ENCODE data around the gene SRPX2.
"Not testable (repeated sequence)": the region's sequence is repeated elsewhere in the genome, so short reads cannot be mapped to it uniquely, and the experiment has no call there.

Gene SRPX2

DNA sequence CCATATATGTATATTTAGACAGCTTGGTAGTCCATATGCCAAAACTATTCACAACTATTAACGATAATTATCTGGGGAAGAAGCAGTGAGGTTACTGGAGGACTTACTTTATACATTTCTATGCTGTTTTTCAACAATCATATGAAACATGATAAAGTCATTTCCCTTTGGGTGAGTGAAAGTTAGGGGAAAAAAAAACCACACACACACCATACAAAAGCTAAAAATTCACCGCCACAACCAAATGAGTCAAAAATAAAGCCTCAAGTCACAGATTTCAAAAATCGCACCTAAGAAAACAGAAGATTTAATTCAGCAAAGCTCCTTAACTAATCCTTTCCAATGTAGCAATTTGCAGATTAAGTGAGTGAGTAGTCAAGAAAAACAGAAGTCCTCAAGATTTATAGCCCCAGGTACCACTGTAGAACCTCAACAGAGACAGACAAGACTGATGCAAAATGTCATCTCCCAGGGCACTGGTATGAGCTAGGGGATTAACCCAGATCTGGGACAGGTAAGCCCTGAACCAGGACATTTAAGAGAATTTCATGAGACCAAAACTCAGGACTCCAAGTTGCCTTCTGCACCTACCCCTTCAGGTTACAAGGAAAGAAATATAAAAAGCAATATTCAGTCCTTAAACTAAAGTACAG, 52.8 kb downstream of the SRPX2 start:
- DNase-seq (ENCODE audit: low read depth in 2 of 2): no peak

GRCh38 chrX:100698551-100698950, 54.6 kb downstream of the SRPX2 start:
- no peak for DNase-seq (ENCODE audit: low read depth in 2 of 2)

GRCh38 chrX:100700809-100701208, 56.8 kb downstream of the SRPX2 start:
- DNase-seq (ENCODE audit: low read depth in 2 of 2): no peak

DNA sequence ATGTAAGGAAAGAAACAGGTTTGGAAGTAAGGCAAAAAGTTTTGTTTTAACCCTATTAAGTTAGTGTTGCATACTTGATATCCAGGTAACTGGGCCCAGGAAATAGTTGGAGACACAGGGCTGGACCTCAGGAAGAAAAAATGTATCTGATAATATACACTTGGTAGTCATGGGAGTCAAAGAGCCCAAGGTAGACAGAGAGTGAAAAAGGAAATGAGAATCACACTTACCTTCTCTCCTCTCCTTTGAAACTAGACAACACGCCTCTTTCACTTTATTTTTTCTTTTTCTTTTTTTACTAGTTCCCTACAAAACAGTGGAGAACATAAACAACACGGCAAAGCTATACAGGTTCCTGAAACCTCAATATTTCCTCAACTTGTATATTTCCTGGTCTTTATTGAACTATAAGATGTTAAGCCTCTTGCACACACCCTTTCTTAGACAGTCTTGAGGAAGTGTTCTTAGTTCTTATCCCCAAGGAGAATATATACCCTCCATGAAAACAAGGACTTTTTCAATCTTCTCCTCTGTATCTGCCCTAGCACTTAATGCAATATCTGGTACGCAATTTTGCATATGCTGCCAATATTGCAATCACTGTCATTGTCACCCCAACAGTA, 60.7 kb downstream of the SRPX2 start:
- no peak for DNase-seq (ENCODE audit: low read depth in 2 of 2)

DNA sequence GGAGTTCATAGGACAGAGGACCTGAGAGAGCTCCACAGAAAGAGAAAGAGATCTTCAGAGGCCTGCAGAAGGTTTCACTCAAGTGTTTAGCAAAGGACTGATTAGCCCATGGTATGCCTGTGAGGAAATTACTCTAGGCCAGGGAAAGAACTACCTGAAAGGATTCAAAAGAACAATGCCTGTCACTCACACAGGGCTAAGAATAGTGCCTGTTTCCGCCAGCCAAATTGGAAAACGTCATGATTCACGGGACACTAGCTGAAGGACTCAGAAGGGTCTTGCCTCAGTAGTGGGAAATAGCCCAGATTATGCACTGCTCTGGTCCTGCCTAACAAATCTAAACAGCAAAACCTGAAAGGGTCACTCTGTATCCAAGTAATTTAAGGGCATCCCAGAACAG, 66.8 kb downstream of the SRPX2 start:
- DNase-seq (ENCODE audit: low read depth in 2 of 2): no peak

- no peak for DNase-seq (ENCODE audit: low read depth in 2 of 2)
These were observed 73.4 kb downstream of the SRPX2 start for GRCh38 chrX:100717363-100717762.

DNA sequence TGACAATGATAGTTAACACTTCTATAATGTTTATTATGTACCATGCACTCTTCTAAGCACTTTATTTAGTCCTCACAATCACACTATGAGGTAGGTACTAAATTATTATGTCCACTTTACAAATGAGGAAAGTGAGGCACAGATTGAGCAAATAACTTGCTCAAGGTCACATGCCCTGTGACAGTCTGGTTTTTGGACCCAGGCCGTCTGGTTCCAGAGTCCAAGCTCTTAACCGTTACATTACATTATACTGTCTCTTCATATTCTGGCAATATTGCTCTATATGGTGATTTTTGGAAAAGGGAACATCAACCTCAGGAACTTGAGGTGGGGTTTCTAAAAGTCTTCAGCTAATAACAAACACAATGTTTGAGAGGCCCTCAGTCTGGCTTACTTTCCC, 75.1 kb downstream of the SRPX2 start:
- no peak for DNase-seq (ENCODE audit: low read depth in 2 of 2)

DNA sequence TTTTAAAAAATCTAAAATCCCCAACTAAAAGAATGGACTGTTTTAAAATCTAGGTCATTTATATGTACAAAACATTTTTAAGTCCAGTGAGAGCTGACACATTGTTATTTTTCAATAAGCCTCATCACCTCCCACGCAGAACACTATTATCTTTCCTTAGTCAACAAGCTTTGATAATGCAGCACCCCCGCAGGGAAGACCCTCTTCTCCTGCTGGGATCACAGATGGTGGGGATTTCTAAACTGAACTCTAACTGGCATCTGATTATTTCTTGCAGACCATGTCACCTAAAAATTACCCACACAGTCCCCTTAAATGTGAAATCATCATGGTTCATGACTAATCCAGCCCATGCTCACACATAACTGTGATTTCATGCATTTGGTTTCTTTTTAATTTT, 76.3 kb downstream of the SRPX2 start:
- DNase-seq (ENCODE audit: low read depth in 2 of 2): no peak

- DNase-seq (ENCODE audit: low read depth in 2 of 2): no peak
These were observed 77.3 kb downstream of the SRPX2 start for GRCh38 chrX:100721328-100721727.

DNA sequence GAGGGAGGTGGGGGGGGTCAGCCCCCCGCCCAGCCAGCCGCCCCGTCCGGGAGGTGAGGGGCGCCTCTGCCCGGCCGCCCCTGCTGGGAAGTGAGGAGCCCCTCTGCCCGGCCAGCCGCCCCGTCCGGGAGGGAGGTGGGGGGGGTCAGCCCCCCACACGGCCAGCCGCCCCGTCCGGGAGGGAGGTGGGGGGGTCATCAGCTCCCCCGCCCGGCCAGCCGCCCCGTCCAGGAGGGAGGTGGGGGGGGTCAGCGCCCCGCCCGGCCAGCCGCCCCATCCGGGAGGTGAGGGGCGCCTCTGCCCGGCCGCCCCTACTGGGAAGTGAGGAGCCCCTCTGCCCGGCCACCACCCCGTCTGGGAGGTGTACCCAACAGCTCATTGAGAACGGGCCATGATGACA, 80.0 kb downstream of the SRPX2 start:
- not testable (repeated sequence) for DNase-seq (ENCODE audit: low read depth in 2 of 2)

Data from stimulated activated CD4-positive, alpha-beta T cell treated with anti-CD3 and anti-CD28 coated beads, Interleukin-1b, Interleukin-23, amount 100 ng/mL, for 4 hours (primary cell).